Hepatocyte (in vitro differentiated cells): ENCODE data around the gene EPS8L1.

ENCODE experiments used
- EZH2 ChIP-seq: fragments of 200-600 bp; sonication (generic); IDR thresholded peaks from 2 replicates; pipeline ENCODE4 v1.6.1; 2016; ENCODE audit warnings: antibody characterized with exemption, mild to moderate bottlenecking, borderline replicate concordance
- EZH2phosphoT487 ChIP-seq: fragments of 200-600 bp; sonication (generic); IDR thresholded peaks from one replicate; pipeline ENCODE4 v1.6.1; 2018; ENCODE audit warnings: antibody characterized with exemption, mild to moderate bottlenecking, low read depth, moderate library complexity; ENCODE audit not compliant: unreplicated experiment, severe bottlenecking
- TF ChIP-seq, protein P1 (sequence below): fragments of 200-600 bp; sonication (generic); IDR thresholded peaks from 2 replicates; pipeline ENCODE4 v1.5.1; 2016; ENCODE audit warnings: antibody characterized with exemption, mild to moderate bottlenecking; ENCODE audit not compliant: poor library complexity

DNA sequence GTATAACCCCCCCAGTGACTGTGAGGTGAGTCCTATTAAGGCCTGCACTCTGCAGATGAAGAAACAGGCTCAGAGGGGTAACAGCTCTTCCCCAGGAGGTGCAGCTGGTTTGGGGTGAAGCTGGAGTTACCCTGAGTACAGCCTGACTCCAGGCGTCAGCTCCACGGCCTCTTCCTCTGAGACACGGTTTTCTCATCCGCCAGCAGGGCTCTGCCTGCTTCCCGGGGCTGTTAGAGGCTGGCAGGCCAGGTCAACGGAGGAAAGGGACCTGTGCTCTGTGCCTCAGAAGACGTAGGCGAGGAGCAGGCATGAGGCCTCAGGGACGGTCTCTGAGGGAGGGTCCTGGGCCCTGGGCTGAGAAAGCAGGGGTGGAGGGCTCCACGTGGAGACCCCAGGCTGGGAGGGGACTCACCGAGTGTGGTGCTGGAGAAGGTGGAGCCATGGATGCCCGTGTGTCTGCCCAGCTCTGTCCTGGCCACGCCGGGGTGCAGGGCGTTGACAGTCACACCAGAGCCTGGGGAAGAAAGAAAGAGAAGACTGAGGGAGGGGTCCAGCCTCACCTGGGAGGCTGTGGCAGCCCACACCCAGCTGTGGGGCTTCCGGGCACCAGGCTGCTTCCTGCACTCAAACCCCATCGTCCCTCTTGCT, 28.6 kb upstream of the EPS8L1 start:
- TF ChIP-seq EZH2 (no peak), EZH2phosphoT487 (no peak)
- TF ChIP-seq, protein P1, sequence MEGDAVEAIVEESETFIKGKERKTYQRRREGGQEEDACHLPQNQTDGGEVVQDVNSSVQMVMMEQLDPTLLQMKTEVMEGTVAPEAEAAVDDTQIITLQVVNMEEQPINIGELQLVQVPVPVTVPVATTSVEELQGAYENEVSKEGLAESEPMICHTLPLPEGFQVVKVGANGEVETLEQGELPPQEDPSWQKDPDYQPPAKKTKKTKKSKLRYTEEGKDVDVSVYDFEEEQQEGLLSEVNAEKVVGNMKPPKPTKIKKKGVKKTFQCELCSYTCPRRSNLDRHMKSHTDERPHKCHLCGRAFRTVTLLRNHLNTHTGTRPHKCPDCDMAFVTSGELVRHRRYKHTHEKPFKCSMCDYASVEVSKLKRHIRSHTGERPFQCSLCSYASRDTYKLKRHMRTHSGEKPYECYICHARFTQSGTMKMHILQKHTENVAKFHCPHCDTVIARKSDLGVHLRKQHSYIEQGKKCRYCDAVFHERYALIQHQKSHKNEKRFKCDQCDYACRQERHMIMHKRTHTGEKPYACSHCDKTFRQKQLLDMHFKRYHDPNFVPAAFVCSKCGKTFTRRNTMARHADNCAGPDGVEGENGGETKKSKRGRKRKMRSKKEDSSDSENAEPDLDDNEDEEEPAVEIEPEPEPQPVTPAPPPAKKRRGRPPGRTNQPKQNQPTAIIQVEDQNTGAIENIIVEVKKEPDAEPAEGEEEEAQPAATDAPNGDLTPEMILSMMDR: no peak
